ENCODE data around the gene HCCS. TPM values are rescaled to one million over a fixed set of nuclear protein-coding genes. Genes with fewer than 3 reads are reported as not detected.

Gene HCCS
- total and polyA plus RNA-seq, 2 of the 8 experiments (the other 6 are each of a cell fraction or from before 2014, with no cell fraction given), result 11.9 to 29.9 TPM

DNA sequence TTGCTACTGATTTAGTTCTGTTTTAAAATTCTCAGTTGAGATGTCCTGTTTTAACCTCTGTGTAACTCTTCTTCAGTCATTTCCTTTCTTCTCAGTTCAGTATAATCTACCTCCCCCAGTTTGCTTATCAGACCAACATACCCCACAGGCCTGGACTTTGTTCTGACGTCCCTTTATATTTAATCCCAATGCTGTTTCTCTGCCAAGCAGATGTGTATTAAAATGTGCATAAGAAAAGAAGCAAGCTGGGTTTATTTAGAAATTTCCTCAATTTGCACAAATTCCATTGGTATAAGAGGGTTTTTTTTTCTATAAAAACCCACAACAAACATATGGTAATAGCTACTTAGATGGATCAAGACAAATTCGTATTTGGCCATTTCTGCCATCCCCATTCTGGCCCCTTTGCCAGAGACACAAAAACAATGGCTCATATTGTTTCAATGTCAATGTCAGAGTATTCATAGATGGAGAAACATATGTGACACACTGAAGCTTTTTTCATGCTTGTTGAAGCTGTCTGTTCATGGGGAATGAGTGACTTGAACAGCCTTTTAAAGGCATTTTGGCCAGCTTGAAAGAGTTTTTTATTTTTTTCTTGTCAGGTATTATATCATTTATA lies 24.5 kb downstream of the HCCS start:
- Histone ChIP-seq H2BK12ac (ENCODE audit: low read depth, low read length) (no peak overlapping the region), H4K91ac (replicated peaks; ENCODE audit: insufficient read length, low read length) (no peak overlapping the region), H3K79me2 (ENCODE audit: control insufficient read depth in 1 of 2, insufficient read depth in 2 of 2, low read length in 2 of 2) (no peaks in the 10 kb centered on the region), H2BK120ac (replicated peaks; ENCODE audit: low read depth, low read length) (no peak overlapping the region), H2BK15ac (ENCODE audit: low read length) (no peak overlapping the region), H3K9ac (replicated peaks in 1 of 4; ENCODE audit: extremely low read depth in 1 of 4, low read depth in 3 of 4, low read length in 3 of 4) (no peak overlapping the region), H3K4me2 (ENCODE audit: insufficient read depth in 1 of 2, low read depth in 2 of 2, low read length in 2 of 2) (no peak overlapping the region), H2BK5ac (ENCODE audit: low read depth, low read length) (no peak overlapping the region), H3K18ac (ENCODE audit: extremely low read depth, low read length) (no peak overlapping the region), H2AFZ (ENCODE audit: low read length) (no peak overlapping the region), H3K56ac (replicated peaks; ENCODE audit: insufficient read length, low read depth, low read length) (no peak overlapping the region), H3K79me1 (ENCODE audit: low read depth, low read length) (no peaks in the 10 kb centered on the region), H3K23me2 (ENCODE audit: low read depth, low read length) (no peaks in the 10 kb centered on the region), H3K4ac (replicated peaks; ENCODE audit: insufficient read length, low read depth, low read length) (no peak overlapping the region), H4K5ac (ENCODE audit: insufficient read length, low read depth, low read length) (no peak overlapping the region), H3K36me3 (ENCODE audit: control insufficient read depth in 2 of 4, insufficient read depth in 4 of 4, low read length in 3 of 4) (no peaks in the 10 kb centered on the region), H4K8ac (ENCODE audit: extremely low read depth, insufficient read depth, low read length) (no peak overlapping the region), H2BK20ac (ENCODE audit: low read length) (no peak overlapping the region), H3K23ac (ENCODE audit: insufficient read length) (no peak overlapping the region), H3K14ac (ENCODE audit: insufficient read length) (no peak overlapping the region), H3K4me3 (ENCODE audit: extremely low read depth in 1 of 4, insufficient read depth in 2 of 4, low read depth in 3 of 4, low read length in 4 of 4) (no peak overlapping the region), H3K27me3 (replicated peaks in 1 of 4; ENCODE audit: control insufficient read depth in 3 of 4, extremely low read depth in 1 of 4, insufficient read depth in 3 of 4, low read length in 3 of 4) (no peaks in the 10 kb centered on the region), H3K9me3 (ENCODE audit: insufficient read depth in 2 of 2, low read depth in 1 of 2, low read length in 1 of 2) (no peaks in the 10 kb centered on the region), H3K4me1 (replicated peaks in 1 of 4; ENCODE audit: control insufficient read depth in 3 of 4, insufficient read depth in 4 of 4, low read length in 3 of 4) (no peaks in the 10 kb centered on the region), H2AK5ac (ENCODE audit: low read depth, low read length) (no peak overlapping the region), H4K20me1 (replicated peaks in 1 of 2; ENCODE audit: control insufficient read depth in 1 of 2, insufficient read depth in 2 of 2, low read length in 2 of 2) (no peaks in the 10 kb centered on the region), H3K27ac (ENCODE audit: low read depth, low read length) (no peak overlapping the region)
- WGBS, 2 experiments (ENCODE audit: extremely low coverage in 1 of 2, insufficient coverage in 1 of 2, insufficient read length in 1 of 2, insufficient replicate concordance in 2 of 2, low coverage in 1 of 2, low lambda C conversion rate in 2 of 2, missing lambda C conversion rate in 1 of 2), result 62% methylated on average over 2 of the region's 2 CpGs; no CpG with 5 or more reads in 1 of the 2 experiments
- ChIA-PET POLR2A (ENCODE audit: partially characterized antibody) (no interaction called here), CTCF (ENCODE audit: partially characterized antibody) (interaction anchor here (1.0 to 2.0 kb wide), 4 partner anchors 13 to 35 kb away, joined by 3 to 4 read pairs (median 3); no protein-coding TSS in a partner anchor)
- FAIRE-seq, result no peak
- no peak for DNase-seq (ENCODE audit: low read depth in 1 of 2, low spot score in 2 of 2)
- TF ChIP-seq SIN3A (conservative IDR thresholded peaks at IDR 0.05 in 1 of 2, IDR thresholded peaks at IDR 0.05 in 1 of 2; ENCODE audit: low read depth in 1 of 2, low read length in 2 of 2), result no peak
- no peak for TF ChIP-seq TEAD4 (IDR thresholded peaks at IDR 0.05; ENCODE audit: low read depth, low read length)
- TF ChIP-seq TAF7 (optimal IDR thresholded peaks at IDR 0.05; ENCODE audit: borderline replicate concordance, low read depth, low read length), result no peak
- no peak for TF ChIP-seq CEBPB (IDR thresholded peaks at IDR 0.05; ENCODE audit: low read depth, low read length)
- no peak for TF ChIP-seq RAD21 (IDR thresholded peaks at IDR 0.05 in 1 of 2, conservative IDR thresholded peaks at IDR 0.05 in 1 of 2; ENCODE audit: low read depth in 2 of 2, low read length in 2 of 2)
- no peak for TF ChIP-seq KDM1A (IDR thresholded peaks at IDR 0.05; ENCODE audit: borderline replicate concordance, low read length)
- TF ChIP-seq SP1 (IDR thresholded peaks at IDR 0.05; ENCODE audit: low read depth, low read length), result no peak
- no peak for TF ChIP-seq FOSL1 (IDR thresholded peaks at IDR 0.05; ENCODE audit: insufficient read depth, low read depth, low read length)
- TF ChIP-seq, protein P1, sequence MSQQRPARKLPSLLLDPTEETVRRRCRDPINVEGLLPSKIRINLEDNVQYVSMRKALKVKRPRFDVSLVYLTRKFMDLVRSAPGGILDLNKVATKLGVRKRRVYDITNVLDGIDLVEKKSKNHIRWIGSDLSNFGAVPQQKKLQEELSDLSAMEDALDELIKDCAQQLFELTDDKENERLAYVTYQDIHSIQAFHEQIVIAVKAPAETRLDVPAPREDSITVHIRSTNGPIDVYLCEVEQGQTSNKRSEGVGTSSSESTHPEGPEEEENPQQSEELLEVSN (IDR thresholded peaks at IDR 0.05), result no peak
- TF ChIP-seq PHF8 (conservative IDR thresholded peaks at IDR 0.05; ENCODE audit: low read depth, low read length), result no peak
- TF ChIP-seq ZNF274 (IDR thresholded peaks at IDR 0.05; ENCODE audit: borderline replicate concordance, extremely low read depth, low read length), result no peak
- no peak for TF ChIP-seq BRCA1 (IDR thresholded peaks at IDR 0.05; ENCODE audit: low read depth, low read length)

Data from H1 (cell line).